ENCODE results near the gene KIF6.

- no peak for TF ChIP-seq BHLHE40 (IDR thresholded peaks at IDR 0.05; ENCODE audit: borderline replicate concordance)
- TF ChIP-seq TARDBP (IDR thresholded peaks at IDR 0.05): no peak
- no peak for TF ChIP-seq SP1 (IDR thresholded peaks at IDR 0.05)
- TF ChIP-seq ARNT (IDR thresholded peaks at IDR 0.05): no peak
- no peak for TF ChIP-seq ELF4 (IDR thresholded peaks at IDR 0.05)
- TF ChIP-seq FOXK2 (IDR thresholded peaks at IDR 0.05): no peak
- no peak for TF ChIP-seq HDGF (IDR thresholded peaks at IDR 0.05; ENCODE audit: borderline replicate concordance)
- TF ChIP-seq FOXA1 (IDR thresholded peaks at IDR 0.05): no peak
- TF ChIP-seq PKNOX1 (IDR thresholded peaks at IDR 0.05): no peak
- TF ChIP-seq NFRKB (IDR thresholded peaks at IDR 0.05): no peak
Measured at GRCh38 chr6:39362487-39362865, 362.7 kb downstream of the KIF6 start.
